Measurements from ENCODE around the gene ZNF426.
A peak's percentile ranks its signal among the peaks of the same experiment; 100 is the strongest.
"Not testable (repeated sequence)": the region's sequence is repeated elsewhere in the genome, so short reads cannot be mapped to it uniquely, and the experiment has no call there.

The ZNF426 gene

GRCh38 chr19:9538183-9539058 lies at the start of gene ZNF426:
ZNF426 (minus strand) TSS chr19:9538645; CDS start chr19:9536232, 2,413 bp downstream.
- peak; percentile 84 for DNase-seq

GRCh38 chr19:9586764-9587163 lies 48.3 kb upstream of the ZNF426 start:
- peak; percentile 38 for DNase-seq

GRCh38 chr19:9584073-9584833 lies 45.8 kb upstream of the ZNF426 start, which contains the start of gene ZNF121:
ZNF121 (minus strand) TSS chr19:9584504; CDS start chr19:9568097, 16,407 bp downstream.
- DNase-seq = peak; percentile 78

- not testable (repeated sequence) for DNase-seq
Observed at GRCh38 chr19:9582081-9582725, 43.8 kb upstream of the ZNF426 start.

GRCh38 chr19:9580728-9581127 lies 42.3 kb upstream of the ZNF426 start:
- no peak for DNase-seq

GRCh38 chr19:9570255-9570654 lies 31.8 kb upstream of the ZNF426 start:
- DNase-seq = no peak

- no peak for DNase-seq
Observed at GRCh38 chr19:9566729-9567128, 28.3 kb upstream of the ZNF426 start.

GRCh38 chr19:9565900-9566705 lies 27.7 kb upstream of the ZNF426 start:
- DNase-seq = no peak

- DNase-seq = no peak
Observed at GRCh38 chr19:9552536-9553274, 14.3 kb upstream of the ZNF426 start.

- no peak for DNase-seq
Observed at GRCh38 chr19:9547870-9548269, 9.4 kb upstream of the ZNF426 start.

GRCh38 chr19:9541281-9541680 lies 2.8 kb upstream of the ZNF426 start:
- not testable (repeated sequence) for DNase-seq

GRCh38 chr19:9539921-9540320 lies 1.5 kb upstream of the ZNF426 start:
- DNase-seq = not testable (repeated sequence)

GRCh38 chr19:9539201-9539600 lies 756 bp upstream of the ZNF426 start:
- DNase-seq = not testable (repeated sequence)

- no peak for DNase-seq
Observed at GRCh38 chr19:9535934-9536333, 2.5 kb downstream of the ZNF426 start.

GRCh38 chr19:9531933-9532332 lies 6.5 kb downstream of the ZNF426 start:
- no peak for DNase-seq

GRCh38 chr19:9528757-9529336 lies 9.6 kb downstream of the ZNF426 start:
- no peak for DNase-seq

- DNase-seq = no peak
Observed at GRCh38 chr19:9523885-9524474, 14.5 kb downstream of the ZNF426 start.

GRCh38 chr19:9507285-9507684 lies 31.2 kb downstream of the ZNF426 start:
- DNase-seq = no peak

- no peak for DNase-seq
Observed at GRCh38 chr19:9500796-9501195, 37.6 kb downstream of the ZNF426 start.

GRCh38 chr19:9498183-9498902 lies 40.1 kb downstream of the ZNF426 start, which contains the start of gene ZNF560:
ZNF560 (minus strand) TSS chr19:9498616; CDS start chr19:9475313, 23,303 bp downstream.
- DNase-seq = no peak
